Measurements from ENCODE around the gene C9orf43. TPM values are rescaled to one million over a fixed set of nuclear protein-coding genes. Genes with fewer than 3 reads are reported as not detected.
A peak's percentile ranks its signal among the peaks of the same experiment; 100 is the strongest.

The C9orf43 gene
- total and polyA plus RNA-seq, 9 of the 15 experiments (the other 6 are each of a cell fraction or from before 2014, with no cell fraction given): 0.21 to 0.58 (median 0.33) TPM

- peak; percentile 16; the same call in 1 of the 2 replicates for TF ChIP-seq NFIC (IDR thresholded peaks at IDR 0.05)
- no peak for TF ChIP-seq NONO (IDR thresholded peaks at IDR 0.05; ENCODE audit: low read depth in 2 of 2, low read length in 1 of 2)
- TF ChIP-seq CXXC5 (CRISPR knock-in tag; IDR thresholded peaks at IDR 0.05): 0 out of 2 replicates have a peak, but pooled peaks have one; percentile 59
- TF ChIP-seq ZBTB7A (IDR thresholded peaks at IDR 0.05; ENCODE audit: borderline replicate concordance, control insufficient read depth, low read depth, low read length): peak; percentile 38; the same call in 1 of the 2 replicates
- 0 out of 2 replicates have a peak, but pooled peaks have one; percentile 37 for TF ChIP-seq LARP7 (IDR thresholded peaks at IDR 0.05)
- no peak for TF ChIP-seq COPS2 (conservative IDR thresholded peaks at IDR 0.05)
- TF ChIP-seq POLR2A (conservative IDR thresholded peaks at IDR 0.05): peak; percentile 81
- peak; percentile 49 for TF ChIP-seq PCBP1 (IDR thresholded peaks at IDR 0.05; ENCODE audit: low read depth, low read length, poor library complexity, severe bottlenecking)
- 0 out of 2 replicates have a peak, but pooled peaks have one; percentile 48 for TF ChIP-seq ETS1 (conservative IDR thresholded peaks at IDR 0.05; ENCODE audit: control insufficient read depth, low read depth, low read length)
- no peak for TF ChIP-seq YY1 (IDR thresholded peaks at IDR 0.05; ENCODE audit: borderline replicate concordance in 1 of 3, control insufficient read depth in 1 of 3, extremely low read depth in 1 of 3, insufficient read depth in 3 of 3, insufficient read length in 1 of 3, insufficient replicate concordance in 2 of 3, low read depth in 1 of 3, low read length in 2 of 3)
- peak; percentile 68 for TF ChIP-seq HNRNPLL (IDR thresholded peaks at IDR 0.05; ENCODE audit: low read depth, low read length, poor library complexity, severe bottlenecking)
- TF ChIP-seq CREBBP (IDR thresholded peaks at IDR 0.05; ENCODE audit: low read depth, low read length): no peak
- TF ChIP-seq ZNF23 (CRISPR knock-in tag; IDR thresholded peaks at IDR 0.05): no peak
- TF ChIP-seq ATF4 (CRISPR knock-in tag; IDR thresholded peaks at IDR 0.05): no peak
- no peak for TF ChIP-seq SMAD2 (IDR thresholded peaks at IDR 0.05; ENCODE audit: low read depth, low read length)
- no peak for TF ChIP-seq ILK (tag; IDR thresholded peaks at IDR 0.05; ENCODE audit: borderline replicate concordance, low read depth)
- peak; percentile 54 for TF ChIP-seq ADNP (tag; IDR thresholded peaks at IDR 0.05)
- TF ChIP-seq OTX1 (CRISPR knock-in tag; IDR thresholded peaks at IDR 0.05): no peak
- TF ChIP-seq ZC3H11A (IDR thresholded peaks at IDR 0.05; ENCODE audit: low read depth, low read length): no peak
These were observed 33.6 kb upstream of the C9orf43 start, which contains the start of gene HDHD3 (continued) for GRCh38 chr9:113376634-113377567.
